Medulla oblongata (tissue), 1 donor: ENCODE data around the gene TMEM51.
A peak's percentile ranks its signal among the peaks of the same experiment; 100 is the strongest.

Source experiments
- DNase-seq: peaks from one replicate; pipeline ENCODE4 v3.0.0-alpha.2; 2015; ENCODE audit errors: extremely low spot score

The TMEM51 gene

GRCh38 chr1:15218287-15219279 lies 65.0 kb downstream of the TMEM51 start:
- no peak for DNase-seq

DNA sequence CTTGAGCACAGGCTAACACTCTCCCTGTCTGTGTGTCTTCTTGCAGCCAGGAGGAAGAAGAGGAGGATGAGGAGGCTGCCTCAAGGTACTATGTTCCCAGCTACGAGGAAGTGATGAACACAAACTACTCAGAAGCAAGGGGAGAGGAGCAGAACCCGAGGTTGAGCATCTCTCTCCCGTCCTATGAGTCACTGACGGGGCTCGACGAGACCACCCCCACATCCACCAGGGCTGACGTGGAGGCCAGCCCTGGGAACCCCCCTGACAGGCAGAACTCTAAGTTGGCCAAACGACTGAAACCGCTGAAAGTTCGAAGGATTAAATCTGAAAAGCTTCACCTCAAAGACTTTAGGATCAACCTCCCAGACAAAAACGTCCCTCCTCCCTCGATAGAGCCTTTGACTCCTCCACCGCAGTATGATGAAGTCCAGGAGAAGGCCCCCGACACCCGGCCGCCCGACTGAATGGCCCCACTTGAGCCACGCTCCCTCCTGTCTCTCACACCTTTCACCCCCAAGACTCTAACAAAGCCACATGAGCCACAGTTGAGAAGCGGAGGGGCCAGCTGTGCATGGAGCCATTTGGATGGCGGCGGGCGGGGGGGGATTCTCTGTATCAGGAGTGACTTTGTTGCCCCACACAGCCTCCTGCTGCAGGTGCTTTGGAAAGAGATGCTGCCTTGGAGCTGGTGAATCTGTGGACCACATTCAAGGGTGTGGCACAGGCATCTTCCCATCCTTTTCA lies 65.9 kb downstream of the TMEM51 start:
- no peak for DNase-seq

GRCh38 chr1:15220024-15220392 lies 66.5 kb downstream of the TMEM51 start:
- DNase-seq = no peak

DNA sequence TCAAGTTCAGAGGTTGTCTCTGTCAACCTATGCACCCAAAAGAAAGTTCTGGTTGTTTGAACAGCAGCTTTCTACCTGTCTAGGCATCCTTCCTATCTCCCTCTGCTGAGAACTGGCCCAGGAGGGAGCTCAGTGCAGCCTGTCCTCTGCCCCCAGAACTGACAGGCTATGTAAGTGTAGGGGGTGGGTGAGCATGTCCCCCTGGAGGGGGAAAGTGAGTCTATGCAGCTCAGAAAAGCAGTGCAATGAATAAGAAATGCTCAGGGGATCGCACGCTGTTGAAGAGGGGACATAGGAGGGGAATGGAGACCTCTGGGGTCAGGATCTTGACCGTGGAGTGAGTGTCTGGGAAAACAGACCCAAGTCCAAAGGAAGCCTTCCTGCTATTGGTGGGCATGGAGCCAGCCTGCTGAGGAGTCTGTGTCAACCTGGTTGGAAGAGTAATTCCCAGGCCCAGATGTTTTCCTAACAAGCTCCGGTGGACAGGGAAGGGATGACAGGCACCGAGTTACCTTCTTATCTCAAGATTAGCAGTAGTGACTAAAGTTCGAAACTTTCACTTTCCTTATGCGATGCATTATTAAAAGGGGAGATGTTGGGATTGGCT lies 67.4 kb downstream of the TMEM51 start:
- DNase-seq = no peak

- no peak for DNase-seq
Measured at GRCh38 chr1:15222653-15223303, 69.2 kb downstream of the TMEM51 start.

- DNase-seq = peak; percentile 27
Measured at GRCh38 chr1:15224259-15224869, 70.8 kb downstream of the TMEM51 start.

GRCh38 chr1:15224974-15225373 lies 71.4 kb downstream of the TMEM51 start:
- no peak for DNase-seq

DNA sequence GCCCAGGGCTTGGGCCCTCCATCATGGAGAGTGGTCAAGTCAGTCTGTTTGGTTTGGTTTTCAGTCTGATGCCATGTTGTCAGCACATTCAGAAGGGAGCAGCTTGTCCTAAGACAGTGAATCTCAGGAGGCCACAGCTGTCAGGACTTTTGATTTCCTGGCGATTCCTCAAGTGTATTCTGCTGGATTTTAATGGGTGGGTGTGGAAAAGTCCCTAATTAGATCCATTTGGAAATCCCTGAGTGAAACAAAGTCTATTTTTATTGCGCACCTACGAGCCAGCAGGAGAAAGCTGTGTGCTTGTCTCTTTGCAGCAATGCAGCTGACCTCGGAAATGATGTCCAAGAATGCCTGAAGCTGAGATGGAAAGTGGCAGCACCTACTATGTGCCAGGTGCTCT lies 71.9 kb downstream of the TMEM51 start:
- no peak for DNase-seq

GRCh38 chr1:15226388-15227255 lies 73.1 kb downstream of the TMEM51 start:
- no peak for DNase-seq

- no peak for DNase-seq
Measured at GRCh38 chr1:15229707-15230131, 76.2 kb downstream of the TMEM51 start.

- peak; percentile 55 for DNase-seq
Measured at GRCh38 chr1:15231714-15232201, 78.2 kb downstream of the TMEM51 start.

- DNase-seq = no peak
Measured at GRCh38 chr1:15233689-15234088, 80.1 kb downstream of the TMEM51 start.

- DNase-seq = no peak
Measured at GRCh38 chr1:15236321-15236721, 82.8 kb downstream of the TMEM51 start.

GRCh38 chr1:15236746-15237145 lies 83.2 kb downstream of the TMEM51 start:
- DNase-seq = no peak

DNA sequence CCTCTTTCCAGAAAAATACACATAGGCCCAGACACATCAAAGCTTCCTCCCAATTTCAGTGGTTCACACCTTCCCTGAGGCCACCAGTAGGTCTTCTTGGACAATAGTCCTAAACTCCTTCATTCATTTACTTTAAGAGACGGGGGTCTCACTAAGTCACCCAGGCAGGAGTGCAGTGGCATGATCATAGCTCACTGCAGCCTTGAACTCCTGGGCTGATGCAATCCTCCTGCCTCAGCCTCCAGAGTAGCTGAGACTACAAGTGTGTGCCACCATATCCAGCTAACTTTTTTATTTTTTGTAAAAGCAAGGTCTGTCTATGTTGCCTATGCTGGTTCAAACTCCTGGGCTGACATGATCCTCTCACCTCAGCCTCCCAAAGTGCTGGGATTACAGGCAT lies 85.2 kb downstream of the TMEM51 start:
- no peak for DNase-seq

- no peak for DNase-seq
Measured at GRCh38 chr1:15242766-15243165, 89.2 kb downstream of the TMEM51 start.

- no peak for DNase-seq
Measured at GRCh38 chr1:15243275-15244043, 89.9 kb downstream of the TMEM51 start.

GRCh38 chr1:15244813-15245212 lies 91.3 kb downstream of the TMEM51 start:
- DNase-seq = no peak

DNA sequence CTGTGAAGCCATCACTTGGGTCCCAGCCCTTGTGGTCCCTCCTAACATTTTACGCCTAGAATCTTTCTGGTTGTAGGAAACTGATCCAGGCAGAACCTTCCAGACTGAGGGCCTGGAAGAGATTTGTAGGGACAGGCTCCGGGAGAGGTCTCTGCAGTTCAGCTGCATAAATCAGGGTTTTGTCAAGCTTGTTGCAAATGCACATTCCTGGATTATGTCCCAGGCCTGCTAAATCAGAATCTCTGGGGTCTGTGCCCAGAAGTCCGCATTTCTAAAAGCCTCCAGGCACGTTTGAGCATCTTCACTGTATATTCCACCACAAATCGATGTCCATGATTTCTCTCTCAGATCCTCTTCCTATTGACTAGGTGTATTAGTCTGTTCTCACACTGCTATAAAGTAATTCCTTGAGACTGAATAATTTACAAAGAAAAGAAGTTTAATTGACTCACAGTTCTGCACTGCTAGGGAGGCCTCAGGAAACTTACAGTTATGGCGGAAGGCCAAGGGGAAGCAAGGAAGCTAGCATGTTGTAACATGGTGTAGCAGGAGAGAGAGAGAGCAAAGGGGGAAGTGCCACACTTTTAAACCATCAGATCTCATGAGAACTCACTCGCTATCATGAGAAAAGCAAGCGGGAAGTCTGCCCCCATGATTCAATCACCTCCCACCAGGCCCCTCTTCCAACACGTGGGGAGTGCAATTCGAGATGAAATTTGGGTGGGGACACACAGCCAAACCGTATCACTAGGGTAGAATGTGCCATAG lies 92.2 kb downstream of the TMEM51 start:
- peak; percentile 47 for DNase-seq
